ENCODE data around the gene ADAM22.

DNA sequence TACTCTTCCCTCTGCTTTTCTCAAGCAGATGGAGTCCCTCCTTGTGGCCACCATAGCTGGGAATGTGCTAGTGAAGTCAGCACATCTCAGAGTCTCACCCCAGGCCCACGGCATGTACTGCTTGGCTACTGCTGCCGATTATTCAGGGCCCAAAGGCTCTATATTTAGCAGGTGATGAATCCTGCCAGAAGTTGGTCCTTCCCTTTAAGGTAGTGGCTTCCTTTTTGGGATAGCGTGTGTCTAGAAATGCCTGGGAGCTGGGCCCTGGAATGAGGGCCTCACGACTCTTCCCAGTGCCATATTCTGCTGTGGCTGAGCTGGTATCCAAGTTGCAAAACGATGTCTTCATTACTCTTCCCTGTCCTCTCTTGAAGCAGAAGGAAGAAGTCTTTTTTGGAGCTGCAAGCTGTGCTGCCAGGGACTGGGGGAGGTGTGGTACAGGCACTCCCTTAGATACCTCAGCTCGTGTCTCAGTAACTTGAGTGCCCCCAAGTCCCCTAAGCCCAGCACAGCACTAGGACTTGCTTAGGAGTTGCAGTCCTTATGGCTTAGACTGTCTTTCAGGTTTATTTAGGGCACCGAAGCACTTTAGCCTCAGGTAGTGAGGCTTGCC, 100.1 kb downstream of the ADAM22 start:
- TF ChIP-seq, protein P1, sequence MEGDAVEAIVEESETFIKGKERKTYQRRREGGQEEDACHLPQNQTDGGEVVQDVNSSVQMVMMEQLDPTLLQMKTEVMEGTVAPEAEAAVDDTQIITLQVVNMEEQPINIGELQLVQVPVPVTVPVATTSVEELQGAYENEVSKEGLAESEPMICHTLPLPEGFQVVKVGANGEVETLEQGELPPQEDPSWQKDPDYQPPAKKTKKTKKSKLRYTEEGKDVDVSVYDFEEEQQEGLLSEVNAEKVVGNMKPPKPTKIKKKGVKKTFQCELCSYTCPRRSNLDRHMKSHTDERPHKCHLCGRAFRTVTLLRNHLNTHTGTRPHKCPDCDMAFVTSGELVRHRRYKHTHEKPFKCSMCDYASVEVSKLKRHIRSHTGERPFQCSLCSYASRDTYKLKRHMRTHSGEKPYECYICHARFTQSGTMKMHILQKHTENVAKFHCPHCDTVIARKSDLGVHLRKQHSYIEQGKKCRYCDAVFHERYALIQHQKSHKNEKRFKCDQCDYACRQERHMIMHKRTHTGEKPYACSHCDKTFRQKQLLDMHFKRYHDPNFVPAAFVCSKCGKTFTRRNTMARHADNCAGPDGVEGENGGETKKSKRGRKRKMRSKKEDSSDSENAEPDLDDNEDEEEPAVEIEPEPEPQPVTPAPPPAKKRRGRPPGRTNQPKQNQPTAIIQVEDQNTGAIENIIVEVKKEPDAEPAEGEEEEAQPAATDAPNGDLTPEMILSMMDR (IDR thresholded peaks at IDR 0.05; ENCODE audit: low read depth, low read length, poor library complexity, severe bottlenecking), result no peak
- TF ChIP-seq EZH2phosphoT487 (IDR thresholded peaks at IDR 0.05; ENCODE audit: borderline replicate concordance, low read length), result no peak

Data from DOHH2 (cell line).